Left cardiac atrium (tissue), 4 donors: ENCODE measurements around the gene DDX54. TPM values are rescaled to one million over a fixed set of nuclear protein-coding genes. Genes with fewer than 3 reads are reported as not detected.

Source experiments
- ATAC-seq, 2 donors: fragments of 200-7000 bp; cut with Tn5 transposase; one replicate each; pipeline ENCODE4 v1.9.1; 2020; ENCODE audit warnings: mild to moderate bottlenecking in 2 of 2, moderate library complexity in 2 of 2
- DNase-seq: peaks from one replicate; pipeline ENCODE4 v3.0.0-alpha.2; 2020
- intact Hi-C, 2 donors: fragments of 100-400 bp; cut with DNase I; formaldehyde crosslinking; loops; one replicate each; pipeline versions ENCODE4 v1.14.1 to v1.15.1; 2022 to 2023
- long read RNA-seq: library from polyadenylated mRNA; unstranded; transcript quantifications from one replicate; pipeline ENCODE4 v2.0.0, GENCODE V29; 2021
- total RNA-seq, 2 donors: library from RNA; stranded (reverse); fragmentation: NEBNext Ultra II Directional; extraction: Animal tissue kit (Norgen Biotek cat#: 25700); gene quantifications; one replicate each; pipeline ENCODE4 v1.2.1, GENCODE V29; 2021
- donor health status: DM: no; HTN: yes; CAD: no.
- donor health status: DM: no; HTN: yes; CAD: no; lungs with severe emphysema.
- donor health status: DM: yes; HTN: yes; CAD: no.
- donor health status: Dilated cardiomyopathy.

DDX54 gene
- total RNA-seq = 10 to 100 TPM; 32.4 to 39.4 TPM
- long read RNA-seq, full-length matches to known transcripts = 37 of 85 reads
- long read RNA-seq, partial matches to known transcripts = 44 of 85 reads
- long read RNA-seq, other reads (novel, unspliced or antisense) = 4 of 85 reads

DNA sequence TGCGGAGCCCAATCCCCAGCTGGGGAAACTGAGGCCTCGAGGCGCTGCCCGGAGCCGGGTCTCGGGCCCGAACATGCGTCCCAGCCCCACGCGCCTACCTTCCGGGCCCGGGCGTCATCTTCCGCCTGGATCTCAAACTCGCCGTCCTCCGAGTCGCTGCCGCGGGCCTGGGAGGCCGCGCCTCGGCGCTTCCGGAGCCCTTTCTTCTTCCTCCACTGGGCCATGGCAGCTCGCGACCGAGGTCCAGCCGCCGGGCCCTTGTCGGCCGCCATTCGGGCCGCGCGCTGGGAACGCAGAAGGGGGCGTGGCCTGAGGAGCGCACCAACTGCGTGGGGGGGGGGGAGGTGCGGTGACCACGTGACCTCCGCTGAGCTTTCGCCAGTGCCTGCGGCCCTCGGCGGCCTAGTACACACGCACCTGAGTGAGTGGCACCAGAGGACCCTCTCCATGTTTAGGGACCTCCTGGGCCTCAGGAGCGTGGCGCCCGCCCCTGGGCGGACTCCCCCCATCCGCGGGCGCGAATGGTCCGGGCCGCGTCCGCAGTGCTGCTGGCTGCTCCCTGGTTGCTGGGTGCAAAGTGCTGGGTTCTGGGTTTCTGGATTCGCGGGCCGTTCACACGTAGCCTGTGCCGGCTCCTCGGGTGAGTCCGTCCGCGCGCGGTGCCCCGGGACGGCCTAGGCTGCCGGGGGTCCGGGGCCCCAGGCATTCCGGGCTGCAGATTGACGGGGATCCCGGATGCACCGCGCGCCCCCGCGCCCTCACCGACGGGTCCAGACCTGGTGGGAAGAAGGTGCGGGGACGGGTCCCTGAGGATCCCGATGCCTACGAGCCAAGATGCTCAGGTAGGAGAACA lies at the start of gene DDX54, which contains the start of gene RITA1:
Gene DDX54, minus strand, starts transcription at position 299 of the 853 bp plus-strand sequence. Its CDS starts 27 bp downstream, at position 272.
Gene RITA1, plus strand, starts transcription at position 542 of the 853 bp plus-strand sequence. CDS start 1,026 bp downstream, outside the sequence.
- peak; percentile 84 for DNase-seq
- intact Hi-C loops = no loop called here
- ATAC-seq = peak; percentile 89 to 91

GRCh38 chr12:113234483-113234882 lies 49.2 kb upstream of the DDX54 start:
- ATAC-seq = no peak
- intact Hi-C loops = no loop called here
- DNase-seq = no peak

DNA sequence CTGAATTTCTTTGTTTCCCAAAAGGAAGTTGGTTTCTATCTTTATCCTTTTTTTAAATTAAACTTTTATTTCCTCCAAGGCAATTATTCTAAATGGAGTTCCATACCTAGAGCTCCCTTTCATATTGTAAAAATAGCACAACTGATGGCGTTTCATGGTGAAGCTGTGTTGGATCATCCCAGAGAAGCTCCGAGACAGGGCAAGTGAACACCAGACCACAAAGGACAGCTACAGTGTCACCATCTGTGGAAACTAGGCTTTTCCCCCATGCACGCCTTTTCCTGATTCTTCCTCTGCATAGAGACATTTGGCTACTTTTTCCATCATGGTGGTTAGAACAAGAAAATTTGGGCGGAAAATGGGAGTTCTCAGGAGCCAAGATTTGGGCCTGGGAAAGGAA lies 48.7 kb upstream of the DDX54 start:
- ATAC-seq (no peak), DNase-seq (peak; percentile 13)
- intact Hi-C loops = no loop called here

DNA sequence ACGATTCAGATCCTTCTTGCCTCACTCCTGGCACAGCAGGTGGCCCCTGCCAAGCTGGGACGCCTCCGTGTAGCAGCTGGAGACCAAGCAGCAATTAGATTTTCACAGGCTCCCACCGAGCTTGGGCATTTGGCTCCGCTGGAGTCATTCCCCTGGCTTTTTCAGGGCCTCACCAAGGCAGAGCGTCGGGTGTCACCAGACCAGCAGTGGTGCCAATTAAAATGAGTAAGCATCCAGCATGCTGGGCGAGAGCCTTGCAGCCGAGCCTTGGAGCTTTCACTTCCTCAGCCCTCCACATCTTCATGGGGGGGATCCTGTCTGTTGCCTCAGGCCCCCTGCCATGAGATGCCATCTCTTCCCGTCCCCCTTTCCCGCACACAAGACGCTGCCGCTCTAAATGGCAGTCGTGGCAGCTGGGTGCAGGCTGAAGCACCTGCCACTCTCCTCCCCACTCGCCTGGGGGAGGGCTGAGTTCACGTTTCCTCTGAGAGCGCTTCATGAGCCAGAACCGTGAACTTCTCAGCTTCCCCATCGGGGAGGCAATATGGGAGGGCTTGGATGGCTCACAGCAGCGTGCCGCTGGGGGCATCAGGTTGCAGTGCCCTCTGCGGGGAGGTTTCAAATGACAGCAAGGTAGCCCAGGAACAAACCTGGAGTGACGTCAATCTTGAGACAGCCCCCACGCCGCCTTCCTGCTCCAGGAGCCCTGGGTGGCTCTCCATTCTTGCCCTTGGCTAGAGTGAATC lies 47.7 kb upstream of the DDX54 start:
- intact Hi-C loops = no loop called here
- ATAC-seq = peak; percentile 36 to 52
- no peak for DNase-seq

DNA sequence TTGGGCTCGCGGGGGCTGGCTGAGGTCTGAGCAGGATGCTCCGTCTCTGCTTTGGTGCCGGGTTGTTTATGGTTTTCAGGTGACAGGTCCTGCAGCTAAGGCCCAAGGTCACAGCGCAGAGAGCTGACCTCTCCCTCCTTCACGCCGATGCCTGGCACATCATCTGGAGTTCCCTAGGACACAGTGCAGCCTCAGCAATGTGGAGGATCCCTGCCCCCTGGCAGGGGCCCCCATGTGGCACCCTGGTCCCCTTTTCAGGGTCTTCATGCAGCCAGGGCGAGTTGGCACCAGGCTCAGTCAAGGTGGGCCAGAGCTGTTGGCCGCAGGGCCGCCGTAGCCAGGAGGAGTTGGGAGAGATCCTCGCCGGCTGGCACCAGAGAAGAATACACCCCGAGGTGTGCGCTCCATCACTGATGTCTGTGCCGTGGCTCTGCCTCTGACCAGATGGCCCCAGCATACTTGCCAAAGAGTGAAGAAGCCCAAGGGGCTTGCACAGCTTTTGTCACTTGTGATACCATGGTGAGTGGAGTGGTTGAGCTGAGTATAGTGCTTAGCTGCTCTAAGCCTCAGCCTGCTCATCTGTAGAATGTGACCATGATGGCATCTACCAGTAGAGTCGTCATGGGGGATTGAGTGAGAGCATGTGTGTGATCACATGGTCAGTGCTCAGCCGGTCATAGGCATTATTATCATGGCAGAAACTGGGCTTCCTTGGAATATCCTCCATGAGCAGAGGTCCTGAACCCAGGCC lies 47.0 kb upstream of the DDX54 start:
- DNase-seq (no peak), ATAC-seq (no peak)
- intact Hi-C loops = no loop called here

GRCh38 chr12:113231235-113232088 lies 46.2 kb upstream of the DDX54 start:
- ATAC-seq (peak in 1 of 2 donors; percentile 49), DNase-seq (no peak)
- intact Hi-C loops = no loop called here

GRCh38 chr12:113230315-113231234 lies 45.3 kb upstream of the DDX54 start:
- intact Hi-C loops = no loop called here
- no peak for DNase-seq
- ATAC-seq = peak; percentile 20 to 38

DNA sequence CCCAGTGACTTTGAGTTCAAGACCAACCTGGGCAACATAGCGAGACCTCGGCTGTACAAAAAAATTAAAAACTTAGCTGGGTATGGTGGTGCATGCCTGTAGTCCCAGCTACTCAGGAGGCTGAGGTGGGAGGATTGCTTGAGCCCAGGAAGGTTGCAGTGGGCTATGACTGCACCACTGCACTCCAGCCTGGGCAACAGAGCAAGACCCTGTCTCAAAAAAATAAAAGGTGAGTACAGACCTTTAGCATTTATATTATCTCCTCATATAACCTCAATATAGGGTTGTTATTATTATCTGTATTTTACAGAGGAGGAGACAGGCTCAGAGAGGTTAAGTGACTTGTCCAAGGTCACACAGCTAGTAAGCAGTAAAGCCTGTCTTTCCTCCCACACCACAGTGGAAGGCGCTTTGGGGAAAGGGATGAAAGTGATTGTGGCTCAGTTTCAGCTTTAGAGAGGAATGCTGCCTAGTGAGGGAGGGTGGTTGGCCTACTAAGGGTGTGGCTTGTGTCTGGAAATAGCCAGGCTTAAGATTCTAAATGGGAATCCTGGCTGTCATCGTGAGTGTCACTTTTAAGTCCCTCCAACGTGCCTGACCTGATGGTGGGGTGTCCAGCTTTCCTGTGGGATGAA lies 43.2 kb upstream of the DDX54 start:
- DNase-seq (no peak), ATAC-seq (peak; percentile 14 to 16)
- intact Hi-C loops = no loop called here

DNA sequence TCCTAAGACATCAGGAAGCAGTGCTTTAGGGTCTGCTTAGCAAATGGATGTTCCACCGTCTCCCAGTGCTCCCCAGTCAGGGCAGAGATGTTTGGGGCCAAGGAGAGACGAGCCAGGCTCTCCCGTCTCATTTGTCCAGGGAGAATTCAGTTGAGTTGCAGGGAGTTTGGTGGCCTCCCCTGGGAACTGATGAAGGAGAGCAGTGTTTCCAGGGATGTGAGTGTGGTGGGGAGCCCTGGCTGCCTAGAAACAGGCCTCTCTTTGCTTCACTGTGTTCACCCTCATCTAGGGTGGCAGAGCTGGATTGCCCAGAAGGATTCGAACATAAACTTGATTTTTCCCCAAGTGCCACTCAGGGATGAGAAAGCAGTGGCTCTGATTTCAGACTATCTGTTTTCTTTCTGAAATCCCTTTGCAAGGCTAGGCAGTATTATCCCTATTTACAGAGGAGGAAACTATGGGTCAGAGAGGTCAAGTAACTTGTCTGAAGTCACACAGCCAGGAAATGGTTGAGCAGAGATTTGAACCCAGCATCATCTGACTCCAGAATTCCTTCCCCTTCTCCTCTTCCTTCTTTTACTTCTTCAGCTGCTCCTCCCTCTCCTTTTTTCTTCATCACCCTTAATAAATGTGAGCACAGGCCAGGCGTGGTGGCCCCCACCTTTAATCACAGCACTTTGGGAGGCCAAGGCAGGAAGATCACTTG lies 42.6 kb upstream of the DDX54 start:
- intact Hi-C loops = no loop called here
- ATAC-seq = no peak
- DNase-seq = no peak

- ATAC-seq (peak; percentile 11 to 70), DNase-seq (peak; percentile 43)
- intact Hi-C loops = no loop called here
Observed at GRCh38 chr12:113226696-113227568, 41.7 kb upstream of the DDX54 start.

DNA sequence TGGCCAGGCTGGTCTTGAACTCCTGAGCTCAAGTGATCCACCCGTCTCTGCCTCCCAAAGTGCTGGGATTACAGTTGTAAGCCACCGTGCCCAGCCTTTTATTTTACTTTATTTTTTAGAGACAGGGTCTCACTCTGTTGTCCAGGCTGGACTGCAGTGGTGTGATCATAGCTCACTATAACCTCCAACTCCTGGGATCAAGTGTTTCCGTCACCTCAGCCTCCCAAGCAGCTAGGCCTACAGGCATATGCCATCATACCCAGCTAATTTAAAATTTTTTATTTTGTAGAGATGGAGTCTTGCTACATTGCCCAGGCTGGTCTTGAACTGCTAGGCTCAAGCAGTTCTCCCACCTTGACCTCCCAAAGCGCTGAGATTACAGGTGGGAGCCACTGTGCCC lies 39.7 kb upstream of the DDX54 start:
- DNase-seq (no peak), ATAC-seq (no peak)
- intact Hi-C loops = no loop called here

GRCh38 chr12:113222730-113223531 lies 37.7 kb upstream of the DDX54 start:
- ATAC-seq (peak; percentile 1 to 30), DNase-seq (peak; percentile 72)
- intact Hi-C loops = no loop called here

GRCh38 chr12:113221997-113222729 lies 36.9 kb upstream of the DDX54 start:
- ATAC-seq (no peak), DNase-seq (no peak)
- intact Hi-C loops = no loop called here
